GM19438 (cell line): ENCODE measurements around the gene EPC2.

Experiments used
- ATAC-seq: cut with Tn5 transposase; IDR thresholded peaks from one replicate; pipeline ENCODE4 v1.9.1; 2021; ENCODE audit warnings: low read depth; ENCODE audit not compliant: unreplicated experiment

EPC2 gene

GRCh38 chr2:148794558-148794957 lies 150.0 kb downstream of the EPC2 start:
- no peak for ATAC-seq

DNA sequence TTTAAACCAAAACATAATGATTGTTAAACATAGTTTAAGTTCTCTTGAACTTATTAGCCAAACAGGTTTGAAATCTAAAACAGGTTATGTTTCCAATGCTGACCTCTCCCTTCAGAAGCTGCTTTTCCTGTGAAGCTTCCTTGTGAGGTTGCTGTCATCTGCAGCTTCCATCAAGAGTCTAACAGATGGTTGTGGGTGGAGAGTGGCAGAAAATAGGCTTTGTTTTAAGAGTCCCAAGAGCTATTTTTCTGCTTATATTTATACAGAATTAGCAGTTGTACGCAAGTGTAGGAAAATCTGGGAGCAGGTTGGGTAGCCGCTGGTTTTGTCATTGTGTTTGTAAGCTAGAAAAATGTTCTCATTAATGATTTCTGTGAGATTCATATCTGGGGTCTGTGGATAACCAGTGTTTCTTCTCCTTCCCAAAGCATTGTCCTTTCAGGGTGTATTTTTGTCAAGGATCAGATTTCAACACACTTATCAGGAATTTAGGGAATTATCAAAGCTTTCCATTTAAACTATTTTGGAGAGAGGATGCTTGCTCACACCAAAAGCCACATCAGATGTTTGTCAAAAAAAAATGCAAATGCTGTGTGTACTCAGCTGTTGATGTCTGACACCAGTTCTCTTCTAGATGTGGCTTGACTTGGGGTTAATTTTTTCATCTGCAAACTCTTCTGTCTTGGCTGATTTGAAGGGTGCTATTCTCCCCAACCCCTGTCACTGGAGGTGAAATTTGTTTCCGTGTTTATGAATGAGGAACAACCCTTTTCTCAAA lies 152.4 kb downstream of the EPC2 start:
- ATAC-seq = peak; percentile 68

GRCh38 chr2:148802448-148803220 lies 158.1 kb downstream of the EPC2 start:
- no peak for ATAC-seq

GRCh38 chr2:148810081-148810480 lies 165.5 kb downstream of the EPC2 start:
- no peak for ATAC-seq

- no peak for ATAC-seq
Measured at GRCh38 chr2:148812306-148812705, 167.8 kb downstream of the EPC2 start.

GRCh38 chr2:148813603-148814065 lies 169.1 kb downstream of the EPC2 start:
- peak; percentile 98 for ATAC-seq

- ATAC-seq = peak; percentile 19
Measured at GRCh38 chr2:148814143-148814859, 169.8 kb downstream of the EPC2 start.

GRCh38 chr2:148814860-148815419 lies 170.4 kb downstream of the EPC2 start:
- no peak for ATAC-seq

DNA sequence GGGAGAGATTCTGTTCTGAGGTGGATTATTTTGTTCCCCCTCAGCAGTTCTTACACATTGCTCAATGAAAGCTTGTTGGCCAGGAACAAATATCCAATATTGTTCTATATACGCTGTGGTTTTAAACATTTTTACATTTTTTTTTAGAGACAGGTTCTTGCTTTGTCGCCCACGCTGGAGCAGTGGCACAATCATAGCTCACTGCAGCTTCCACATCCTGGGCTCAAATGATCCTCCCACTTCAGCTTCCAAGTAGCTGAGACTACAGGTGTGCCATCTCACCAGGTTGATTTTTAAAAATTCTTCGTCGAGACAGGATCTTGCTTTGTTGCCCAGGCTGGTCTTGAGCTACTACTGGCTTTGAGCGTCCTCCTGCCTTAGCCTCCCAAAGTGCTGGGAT lies 171.6 kb downstream of the EPC2 start:
- no peak for ATAC-seq

- ATAC-seq = no peak
Measured at GRCh38 chr2:148817210-148817708, 172.7 kb downstream of the EPC2 start.

GRCh38 chr2:148819019-148819585 lies 174.6 kb downstream of the EPC2 start:
- no peak for ATAC-seq

GRCh38 chr2:148824190-148824589 lies 179.6 kb downstream of the EPC2 start:
- ATAC-seq = no peak

DNA sequence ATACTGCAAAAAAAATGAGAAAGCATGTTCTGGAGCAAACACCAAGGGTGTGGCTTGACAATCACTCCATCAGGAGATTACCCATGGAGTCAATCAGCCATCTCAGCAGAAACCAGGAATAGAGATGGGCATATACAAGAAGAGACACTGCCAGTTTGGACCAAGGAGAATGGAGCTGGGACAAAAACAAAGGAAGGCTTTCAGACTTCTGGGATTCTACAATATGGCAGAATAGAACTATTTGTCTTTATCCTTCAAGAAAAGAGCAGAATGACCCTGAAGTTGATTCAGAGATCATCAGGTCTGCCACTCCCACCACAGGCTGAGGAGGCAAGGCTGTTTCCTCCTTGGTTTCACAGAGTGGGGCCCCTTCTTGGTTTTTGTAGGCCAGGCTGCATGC lies 182.2 kb downstream of the EPC2 start:
- no peak for ATAC-seq

- no peak for ATAC-seq
Measured at GRCh38 chr2:148828941-148829340, 184.4 kb downstream of the EPC2 start.

DNA sequence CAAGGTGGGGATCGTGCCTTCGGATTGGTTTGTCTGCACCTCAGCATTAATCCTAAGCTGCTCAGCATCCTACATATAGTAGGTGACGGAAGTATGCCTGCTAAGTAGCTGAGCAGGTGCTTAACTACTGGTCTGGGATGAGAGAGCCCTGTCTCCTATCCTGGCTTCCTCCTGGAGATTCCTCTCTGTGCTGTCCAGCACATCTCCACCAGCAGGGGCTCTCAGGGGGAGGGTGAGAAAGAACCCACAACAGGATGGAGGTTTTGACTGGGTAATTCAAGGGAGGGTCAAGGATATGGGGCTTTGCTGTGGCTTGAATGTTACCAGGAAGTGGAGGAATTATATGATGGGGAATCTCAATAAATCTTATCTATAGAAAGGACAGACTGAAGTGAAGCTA lies 185.1 kb downstream of the EPC2 start:
- ATAC-seq = no peak

GRCh38 chr2:148832637-148833036 lies 188.1 kb downstream of the EPC2 start:
- ATAC-seq = no peak
